GM18867 (cell line): ENCODE results near the gene KRT10.

Source experiments
- ATAC-seq: cut with Tn5 transposase; IDR thresholded peaks from one replicate; pipeline ENCODE4 v1.9.1; 2021; ENCODE audit warnings: mild to moderate bottlenecking, moderate library complexity; ENCODE audit not compliant: unreplicated experiment

Gene KRT10

DNA sequence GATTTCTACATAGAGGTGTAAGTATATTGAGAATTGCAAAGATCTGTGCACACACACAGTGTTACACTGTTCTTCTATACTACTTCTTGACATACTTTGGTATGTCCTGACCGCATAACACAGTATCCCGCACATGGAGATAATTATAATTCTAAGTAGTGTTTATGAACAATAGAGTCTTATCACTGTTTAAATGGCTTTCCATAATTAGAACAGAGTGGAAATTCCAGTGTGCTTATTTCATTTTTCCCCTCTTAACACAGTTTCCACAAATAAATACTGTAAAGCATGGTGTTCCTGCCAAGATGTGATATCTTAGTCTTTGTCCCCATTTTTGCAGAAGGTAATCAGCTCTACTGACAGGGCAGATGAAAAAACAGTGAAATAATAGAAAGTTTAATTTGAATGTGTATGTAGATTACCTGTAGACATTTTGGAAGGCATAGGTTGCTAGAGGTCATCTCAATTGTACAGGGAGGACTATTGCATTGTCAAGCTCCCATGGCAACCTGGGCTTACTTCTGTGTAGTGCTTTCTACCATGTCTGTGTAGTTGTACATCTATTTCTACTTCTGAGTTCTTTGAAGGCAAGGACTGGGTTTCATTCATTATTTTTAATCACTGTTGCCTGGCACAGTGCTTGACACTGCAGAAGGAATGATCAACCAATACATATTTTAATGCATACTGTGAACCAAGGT, 12.5 kb downstream of the KRT10 start:
- ATAC-seq = no peak

GRCh38 chr17:40806131-40806530, 16.3 kb downstream of the KRT10 start:
- no peak for ATAC-seq

GRCh38 chr17:40803617-40804082, 18.8 kb downstream of the KRT10 start:
- ATAC-seq = peak; percentile 42

GRCh38 chr17:40801157-40801556, 21.3 kb downstream of the KRT10 start:
- ATAC-seq = no peak

DNA sequence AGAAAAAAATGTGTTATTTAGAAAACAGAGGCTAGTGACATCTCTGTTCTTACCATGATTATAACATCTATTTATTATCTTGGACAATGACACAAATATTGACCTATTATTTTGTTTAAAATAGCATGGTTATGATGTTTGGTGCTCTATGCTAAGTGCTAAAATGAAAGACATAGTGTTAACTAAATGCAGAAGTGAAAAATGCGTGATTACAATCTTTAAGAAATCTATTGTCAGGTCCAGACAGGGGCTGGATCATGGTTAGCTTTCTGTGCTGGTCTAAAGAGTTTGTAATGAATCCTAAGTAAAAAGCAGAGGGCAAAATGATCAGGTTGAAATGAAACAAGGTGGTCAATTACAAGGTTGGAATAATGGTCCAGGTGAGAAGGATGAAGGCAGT, 22.0 kb downstream of the KRT10 start:
- ATAC-seq = no peak

GRCh38 chr17:40799859-40800258, 22.6 kb downstream of the KRT10 start, which contains the start of gene KRT28:
KRT28 (minus strand) TSS chr17:40799959; CDS start chr17:40799893, 66 bp downstream.
- no peak for ATAC-seq

DNA sequence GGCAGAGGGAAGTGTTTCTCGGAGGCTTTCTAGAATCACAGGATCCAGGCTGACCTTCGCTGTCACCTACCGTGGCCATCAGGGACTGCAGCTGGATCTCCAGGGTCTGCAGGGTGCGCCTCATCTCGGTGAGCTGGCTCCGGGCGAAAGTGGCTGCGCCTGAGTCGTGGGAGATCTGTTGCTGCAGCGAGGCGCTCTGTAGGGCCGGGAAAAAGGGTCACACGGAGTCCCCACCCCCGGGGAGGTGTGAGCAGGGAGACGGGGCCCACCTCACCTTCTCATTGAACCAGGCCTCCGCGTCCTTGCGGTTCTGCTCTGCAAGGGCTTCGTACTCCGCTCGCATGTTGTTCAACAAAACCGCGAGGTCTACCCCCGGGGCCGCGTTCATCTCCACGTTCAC, 25.6 kb downstream of the KRT10 start:
- ATAC-seq = no peak

- no peak for ATAC-seq
Observed at GRCh38 chr17:40795019-40795667, 27.3 kb downstream of the KRT10 start.

DNA sequence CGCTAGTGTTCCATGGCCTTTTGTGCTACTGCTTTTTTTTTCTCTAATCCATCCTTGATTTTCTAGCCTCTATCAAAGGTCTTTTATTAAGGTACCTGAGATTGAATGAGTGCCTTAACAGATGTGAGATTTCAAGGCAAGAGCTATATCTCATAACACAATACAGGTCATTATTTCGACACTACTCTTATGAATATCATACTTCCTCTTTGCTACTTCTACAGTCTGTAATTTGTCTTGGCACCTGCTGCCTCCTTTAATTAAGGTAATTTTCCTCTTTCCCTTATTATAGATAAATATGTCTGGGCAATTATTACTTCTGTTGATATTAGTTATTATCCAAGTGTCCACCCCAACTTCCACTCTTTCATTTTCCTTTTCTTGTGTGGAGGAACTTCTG, 27.9 kb downstream of the KRT10 start:
- ATAC-seq = no peak

DNA sequence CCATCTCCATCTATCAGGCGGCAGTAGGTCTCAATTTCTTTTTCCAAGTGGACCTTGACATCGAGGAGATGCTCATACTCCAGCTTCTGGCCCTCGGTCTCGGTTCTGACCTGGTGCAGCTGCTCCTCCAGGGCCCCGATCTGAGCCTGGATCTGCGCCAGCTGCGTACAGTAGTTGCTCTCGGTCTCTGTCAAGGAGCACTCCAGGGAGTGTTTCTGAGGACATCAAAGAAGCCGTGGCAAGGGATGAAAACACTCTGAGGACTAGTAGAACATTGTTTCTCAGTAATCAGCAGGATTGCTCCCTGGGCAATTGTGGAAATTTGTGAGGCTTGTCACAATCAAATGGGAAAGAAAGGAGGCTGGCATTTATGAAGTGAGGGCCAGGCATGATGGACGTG, 28.6 kb downstream of the KRT10 start:
- no peak for ATAC-seq

DNA sequence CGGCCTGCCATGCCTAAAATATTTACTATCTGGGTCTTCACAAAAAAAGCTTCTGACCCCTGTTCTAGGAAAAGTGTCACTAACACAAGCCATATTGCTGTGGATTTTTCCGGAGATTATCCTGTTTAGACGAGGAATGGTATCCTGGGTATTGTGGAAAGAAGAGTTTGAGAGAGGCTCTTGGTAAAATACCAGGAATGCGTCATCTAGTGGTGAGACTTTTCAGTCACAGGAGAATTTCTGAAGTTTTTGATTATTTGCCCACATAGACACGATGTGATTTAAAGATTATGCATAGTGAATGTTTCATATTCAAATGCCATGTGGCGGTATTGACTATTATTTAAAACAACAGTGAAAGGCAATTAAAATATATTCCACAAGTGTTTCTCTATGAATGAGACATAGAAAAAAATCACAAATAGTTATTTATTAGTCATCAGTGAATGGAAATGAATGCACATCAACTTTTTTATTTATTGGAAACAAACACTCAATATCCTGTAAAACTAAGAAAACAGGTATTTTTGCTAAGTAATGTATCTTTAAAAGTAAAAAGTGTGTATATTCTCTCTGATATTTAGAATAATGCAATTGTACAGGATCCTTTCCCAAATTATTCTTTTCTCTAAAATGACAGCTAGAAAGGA, 30.5 kb downstream of the KRT10 start:
- no peak for ATAC-seq

DNA sequence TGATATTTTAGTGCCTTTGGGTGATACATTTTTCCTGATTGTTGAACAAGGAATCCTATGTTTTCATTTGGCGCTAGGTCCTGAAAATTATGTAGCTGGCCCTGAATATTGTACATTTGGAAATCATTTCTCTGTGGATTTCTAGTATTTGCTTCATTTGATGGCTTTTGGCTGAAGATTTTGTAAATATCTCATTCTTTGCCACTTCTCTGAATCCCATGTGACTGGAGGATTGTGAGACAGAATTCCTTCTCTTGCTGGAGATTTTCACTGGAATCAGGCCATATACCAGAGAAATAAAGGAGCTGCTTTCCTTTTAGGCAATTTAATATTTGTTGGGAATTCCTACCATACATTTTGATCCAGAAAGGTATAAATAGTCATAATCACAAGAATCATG, 31.3 kb downstream of the KRT10 start:
- ATAC-seq = no peak

- ATAC-seq = no peak
Observed at GRCh38 chr17:40782450-40782849, 40.0 kb downstream of the KRT10 start, which contains the start of gene KRT27. KRT27 (minus strand) TSS chr17:40782550; CDS start chr17:40782493, 57 bp downstream.

GRCh38 chr17:40779181-40779909, 43.1 kb downstream of the KRT10 start:
- ATAC-seq = no peak

GRCh38 chr17:40778461-40778860, 44.0 kb downstream of the KRT10 start:
- no peak for ATAC-seq

DNA sequence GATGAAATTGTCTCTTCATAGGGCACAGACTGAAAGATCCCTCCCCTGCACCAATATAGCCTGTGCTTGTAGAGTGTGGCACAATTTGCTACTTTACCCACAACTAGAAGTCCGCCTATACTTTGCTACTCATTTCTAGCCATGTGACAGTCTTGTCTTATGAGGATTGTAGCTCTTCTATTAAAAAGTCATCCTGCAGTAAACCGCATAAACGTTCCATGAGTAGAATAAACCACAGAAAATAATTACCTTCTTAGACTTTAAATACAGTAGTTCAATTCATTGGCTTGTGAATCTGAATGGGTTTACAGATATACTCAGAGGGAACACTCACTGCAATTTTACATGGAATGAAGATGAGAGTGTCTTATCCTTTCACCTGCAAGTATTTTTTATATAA, 44.4 kb downstream of the KRT10 start:
- ATAC-seq = no peak

- no peak for ATAC-seq
Observed at GRCh38 chr17:40777459-40777858, 45.0 kb downstream of the KRT10 start.

GRCh38 chr17:40775945-40776344, 46.5 kb downstream of the KRT10 start:
- ATAC-seq = no peak

- ATAC-seq = no peak
Observed at GRCh38 chr17:40772101-40772500, 50.3 kb downstream of the KRT10 start, which contains the start of gene KRT26. KRT26 (minus strand) TSS chr17:40772201; CDS start chr17:40772113, 88 bp downstream.
